Measurements from ENCODE around the gene TMEM51.

The TMEM51 gene

DNA sequence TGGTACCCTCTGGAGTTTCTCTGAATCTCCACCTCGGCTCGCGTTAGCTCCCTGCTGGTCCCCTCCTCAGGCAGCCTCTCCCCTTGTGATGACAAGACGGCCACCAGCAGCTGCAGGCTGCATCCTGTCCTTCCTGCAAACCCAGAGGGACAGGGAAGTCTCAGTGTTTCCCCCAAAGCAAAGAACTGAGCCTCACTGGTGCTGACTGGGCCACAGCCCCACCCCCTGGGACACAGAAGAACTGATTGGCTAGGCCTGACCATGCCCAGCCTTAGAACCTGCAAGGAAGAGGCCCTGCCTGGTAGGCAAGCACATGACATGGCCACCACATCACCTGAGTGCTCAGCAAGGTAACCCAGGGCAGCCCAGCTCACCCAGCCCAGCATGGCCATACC is 34.6 kb downstream of the TMEM51 start:
- peak; percentile 12 for DNase-seq (ENCODE audit: low read depth)
- no peak for TF ChIP-seq MYC (IDR thresholded peaks at IDR 0.05; ENCODE audit: low read depth, low read length)
- TF ChIP-seq POLR2A (IDR thresholded peaks at IDR 0.05; ENCODE audit: extremely low read depth, insufficient read length): no peak
- TF ChIP-seq, protein P1, sequence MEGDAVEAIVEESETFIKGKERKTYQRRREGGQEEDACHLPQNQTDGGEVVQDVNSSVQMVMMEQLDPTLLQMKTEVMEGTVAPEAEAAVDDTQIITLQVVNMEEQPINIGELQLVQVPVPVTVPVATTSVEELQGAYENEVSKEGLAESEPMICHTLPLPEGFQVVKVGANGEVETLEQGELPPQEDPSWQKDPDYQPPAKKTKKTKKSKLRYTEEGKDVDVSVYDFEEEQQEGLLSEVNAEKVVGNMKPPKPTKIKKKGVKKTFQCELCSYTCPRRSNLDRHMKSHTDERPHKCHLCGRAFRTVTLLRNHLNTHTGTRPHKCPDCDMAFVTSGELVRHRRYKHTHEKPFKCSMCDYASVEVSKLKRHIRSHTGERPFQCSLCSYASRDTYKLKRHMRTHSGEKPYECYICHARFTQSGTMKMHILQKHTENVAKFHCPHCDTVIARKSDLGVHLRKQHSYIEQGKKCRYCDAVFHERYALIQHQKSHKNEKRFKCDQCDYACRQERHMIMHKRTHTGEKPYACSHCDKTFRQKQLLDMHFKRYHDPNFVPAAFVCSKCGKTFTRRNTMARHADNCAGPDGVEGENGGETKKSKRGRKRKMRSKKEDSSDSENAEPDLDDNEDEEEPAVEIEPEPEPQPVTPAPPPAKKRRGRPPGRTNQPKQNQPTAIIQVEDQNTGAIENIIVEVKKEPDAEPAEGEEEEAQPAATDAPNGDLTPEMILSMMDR (IDR thresholded peaks at IDR 0.05; ENCODE audit: low read depth, low read length): no peak
- TF ChIP-seq, protein P2, sequence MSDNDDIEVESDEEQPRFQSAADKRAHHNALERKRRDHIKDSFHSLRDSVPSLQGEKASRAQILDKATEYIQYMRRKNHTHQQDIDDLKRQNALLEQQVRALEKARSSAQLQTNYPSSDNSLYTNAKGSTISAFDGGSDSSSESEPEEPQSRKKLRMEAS (IDR thresholded peaks at IDR 0.05; ENCODE audit: low read depth, low read length): no peak

DNA sequence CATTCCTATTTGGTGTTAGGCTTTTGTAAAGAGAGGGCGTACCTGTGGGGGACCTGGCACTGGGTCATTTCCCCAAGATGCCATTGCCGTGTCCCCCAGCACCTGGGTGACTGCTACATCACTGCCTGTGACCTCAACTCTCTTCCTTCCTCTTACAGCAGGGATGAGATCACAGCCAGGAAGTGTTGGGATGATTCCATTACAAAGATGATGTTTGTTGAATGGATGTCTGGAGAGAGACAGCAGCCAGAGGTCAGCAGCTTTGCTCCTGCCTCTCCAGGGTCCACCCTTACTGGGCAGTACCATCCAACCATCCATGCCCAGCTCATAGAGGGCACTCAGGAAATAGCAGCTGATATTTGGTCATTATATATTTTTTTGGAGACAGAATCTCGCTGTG is 35.1 kb downstream of the TMEM51 start:
- no peak overlapping the region for H3K4me3 ChIP-seq (ENCODE audit: low read depth, low read length)
- TF ChIP-seq POLR2A (IDR thresholded peaks at IDR 0.05; ENCODE audit: extremely low read depth, insufficient read length) (no peak), MYC (IDR thresholded peaks at IDR 0.05; ENCODE audit: low read depth, low read length) (no peak)
- TF ChIP-seq, protein P1 (IDR thresholded peaks at IDR 0.05; ENCODE audit: low read depth, low read length): no peak
- TF ChIP-seq, protein P2 (IDR thresholded peaks at IDR 0.05; ENCODE audit: low read depth, low read length): no peak
- no peak for DNase-seq (ENCODE audit: low read depth)

More for the DNA sequence above, 34.6 kb downstream of the TMEM51 start:
- H3K4me3 ChIP-seq (ENCODE audit: low read depth, low read length): no peak overlapping the region

DNA sequence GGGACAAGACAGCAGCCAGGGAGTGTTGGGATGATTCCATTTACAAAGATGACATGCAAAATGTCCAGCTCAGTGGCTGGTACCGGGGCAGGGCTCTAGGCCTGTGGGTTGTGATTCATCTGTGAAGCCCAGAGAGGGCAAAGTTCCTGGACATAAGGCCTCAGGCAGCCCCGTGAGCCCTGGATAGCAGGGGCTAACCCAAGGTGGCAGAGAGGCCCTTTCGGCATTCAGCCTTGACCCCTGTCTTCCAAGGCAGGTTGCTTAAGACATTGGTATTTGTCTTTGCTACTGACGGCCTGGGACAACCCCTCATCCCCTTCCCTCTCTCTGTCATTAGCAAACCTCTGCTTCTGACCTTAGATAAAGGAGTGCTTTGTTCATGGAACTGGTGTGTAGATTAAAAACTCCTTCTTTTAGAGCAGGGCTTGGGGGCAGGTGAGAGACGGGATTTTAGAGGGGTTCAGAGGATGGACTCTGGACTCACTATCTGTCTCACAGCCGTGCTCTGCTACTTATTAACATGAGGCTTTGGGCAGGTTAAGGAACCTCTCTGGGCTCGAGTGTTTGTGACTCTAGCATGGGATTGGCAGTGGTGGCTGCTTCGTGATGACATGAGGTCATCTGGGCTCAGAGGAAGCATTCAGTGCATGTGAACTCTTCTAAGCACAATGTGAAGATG is 36.3 kb downstream of the TMEM51 start:
- DNase-seq (ENCODE audit: low read depth): no peak
- H3K4me3 ChIP-seq (ENCODE audit: low read depth, low read length): no peak overlapping the region
- no peak for TF ChIP-seq POLR2A (IDR thresholded peaks at IDR 0.05; ENCODE audit: extremely low read depth, insufficient read length)
- TF ChIP-seq, protein P1 (IDR thresholded peaks at IDR 0.05; ENCODE audit: low read depth, low read length): no peak
- TF ChIP-seq MYC (IDR thresholded peaks at IDR 0.05; ENCODE audit: low read depth, low read length): no peak
- TF ChIP-seq, protein P2 (IDR thresholded peaks at IDR 0.05; ENCODE audit: low read depth, low read length): no peak

DNA sequence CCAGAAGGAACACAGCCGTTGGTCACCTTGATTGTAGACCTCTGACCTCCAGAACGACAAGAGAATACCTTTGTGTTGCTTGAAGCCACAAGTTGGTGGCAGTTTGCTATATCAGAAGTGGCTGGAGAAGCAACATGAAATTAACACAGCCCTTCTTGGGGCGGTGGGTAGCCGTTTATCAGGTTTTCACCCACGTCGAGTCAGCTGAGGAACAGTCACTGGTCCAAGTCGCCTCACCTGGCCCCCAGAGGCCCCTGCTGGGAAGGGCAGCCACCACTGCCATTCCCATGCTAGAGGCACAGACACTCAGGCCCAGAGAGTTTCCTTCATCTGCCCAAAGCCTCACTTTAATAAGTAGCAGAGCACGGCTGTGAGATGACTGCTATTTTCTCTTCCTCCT is 37.7 kb downstream of the TMEM51 start:
- no peak for DNase-seq (ENCODE audit: low read depth)
- TF ChIP-seq, protein P1 (IDR thresholded peaks at IDR 0.05; ENCODE audit: low read depth, low read length): no peak
- TF ChIP-seq MYC (IDR thresholded peaks at IDR 0.05; ENCODE audit: low read depth, low read length): no peak
- TF ChIP-seq, protein P2 (IDR thresholded peaks at IDR 0.05; ENCODE audit: low read depth, low read length): no peak
- no peak for TF ChIP-seq POLR2A (IDR thresholded peaks at IDR 0.05; ENCODE audit: extremely low read depth, insufficient read length)
- no peak overlapping the region for H3K4me3 ChIP-seq (ENCODE audit: low read depth, low read length)

DNA sequence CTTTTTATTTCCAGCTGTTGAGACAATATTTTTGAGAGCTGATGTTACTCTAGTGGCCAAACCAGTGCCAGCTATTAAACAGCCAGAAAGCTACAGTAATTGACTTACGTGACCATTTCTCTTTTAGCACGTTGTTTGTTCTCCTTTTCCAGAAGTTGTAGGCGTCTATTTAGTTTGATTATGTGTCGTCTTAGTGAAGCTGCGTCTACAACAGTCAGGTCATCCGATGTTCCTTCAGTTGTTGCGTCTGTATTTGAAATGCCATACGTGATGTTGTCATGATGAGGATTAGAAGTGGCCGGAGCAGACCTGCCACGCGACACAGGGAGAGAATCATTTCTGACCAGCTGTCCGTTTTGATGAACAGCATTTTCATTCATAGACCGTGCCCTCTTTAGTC is 38.2 kb downstream of the TMEM51 start:
- H3K4me3 ChIP-seq (ENCODE audit: low read depth, low read length): no peak overlapping the region
- DNase-seq (ENCODE audit: low read depth): no peak
- TF ChIP-seq POLR2A (IDR thresholded peaks at IDR 0.05; ENCODE audit: extremely low read depth, insufficient read length) (no peak), MYC (IDR thresholded peaks at IDR 0.05; ENCODE audit: low read depth, low read length) (no peak)
- TF ChIP-seq, protein P1 (IDR thresholded peaks at IDR 0.05; ENCODE audit: low read depth, low read length): no peak
- TF ChIP-seq, protein P2 (IDR thresholded peaks at IDR 0.05; ENCODE audit: low read depth, low read length): no peak
